ENCODE results near the gene HIC2.
"Not testable (repeated sequence)": the region's sequence is repeated elsewhere in the genome, so short reads cannot be mapped to it uniquely, and the experiment has no call there.

HIC2 gene

DNA sequence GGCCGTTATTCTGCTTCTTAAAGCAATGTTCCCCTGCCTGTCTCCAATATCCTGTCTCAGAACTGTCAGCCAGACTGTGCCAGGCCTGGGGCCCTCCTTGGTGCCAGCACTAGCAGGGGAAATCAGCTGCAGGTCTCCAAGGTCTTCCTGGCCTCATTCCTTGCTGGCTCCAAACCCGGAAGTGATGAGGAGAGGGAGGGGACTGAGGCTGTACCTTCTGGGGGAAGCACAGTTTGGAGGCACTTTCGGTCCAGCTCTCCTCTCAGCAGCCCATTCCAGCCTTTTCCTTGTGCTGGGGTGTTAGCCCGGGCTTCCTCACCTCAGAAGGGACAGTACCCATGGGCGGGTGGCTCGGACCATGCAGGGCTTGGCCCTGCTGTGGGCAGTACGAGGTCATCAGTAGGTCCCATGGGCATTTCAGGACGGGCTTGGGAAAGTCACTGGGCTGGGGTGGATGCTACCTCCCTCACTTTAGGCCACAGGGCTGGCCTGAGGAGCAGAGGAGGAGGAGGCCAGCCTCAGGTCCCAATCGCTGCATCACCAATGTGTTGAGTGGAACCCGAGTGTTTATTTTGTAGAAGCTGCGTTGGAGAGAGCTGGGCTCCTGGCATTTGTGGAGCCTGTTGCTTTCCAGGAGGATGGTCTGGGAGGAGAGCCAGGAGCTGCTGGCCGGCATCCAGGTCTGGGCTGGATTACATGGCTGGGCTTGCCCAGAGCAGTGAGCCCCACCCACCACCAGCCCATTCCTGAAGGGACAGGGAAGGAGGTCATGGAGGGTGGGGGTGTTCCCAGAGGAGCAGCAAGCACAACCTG, 19.0 kb downstream of the HIC2 start:
- not testable (repeated sequence) for DNase-seq

DNA sequence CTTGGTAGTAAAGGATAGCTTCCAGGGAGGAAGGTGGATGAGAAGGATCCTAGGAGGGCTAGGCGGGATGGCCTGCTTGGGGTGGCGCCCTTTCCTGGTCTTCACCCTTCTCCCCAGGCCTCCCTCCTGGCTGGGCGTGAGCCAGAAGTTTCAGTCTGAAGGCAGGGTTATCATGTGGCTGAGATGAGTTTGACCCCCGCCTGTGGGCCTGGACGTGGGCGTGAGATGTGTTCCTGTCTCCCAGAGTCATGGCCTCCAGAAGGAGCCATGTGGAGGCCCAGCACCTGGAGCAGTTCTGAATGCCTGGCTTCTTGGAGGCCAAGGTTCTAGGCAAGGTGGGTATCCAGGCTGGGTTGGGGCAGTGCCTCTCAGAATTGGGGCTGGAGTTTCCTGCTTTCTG, 20.8 kb downstream of the HIC2 start:
- not testable (repeated sequence) for DNase-seq

DNA sequence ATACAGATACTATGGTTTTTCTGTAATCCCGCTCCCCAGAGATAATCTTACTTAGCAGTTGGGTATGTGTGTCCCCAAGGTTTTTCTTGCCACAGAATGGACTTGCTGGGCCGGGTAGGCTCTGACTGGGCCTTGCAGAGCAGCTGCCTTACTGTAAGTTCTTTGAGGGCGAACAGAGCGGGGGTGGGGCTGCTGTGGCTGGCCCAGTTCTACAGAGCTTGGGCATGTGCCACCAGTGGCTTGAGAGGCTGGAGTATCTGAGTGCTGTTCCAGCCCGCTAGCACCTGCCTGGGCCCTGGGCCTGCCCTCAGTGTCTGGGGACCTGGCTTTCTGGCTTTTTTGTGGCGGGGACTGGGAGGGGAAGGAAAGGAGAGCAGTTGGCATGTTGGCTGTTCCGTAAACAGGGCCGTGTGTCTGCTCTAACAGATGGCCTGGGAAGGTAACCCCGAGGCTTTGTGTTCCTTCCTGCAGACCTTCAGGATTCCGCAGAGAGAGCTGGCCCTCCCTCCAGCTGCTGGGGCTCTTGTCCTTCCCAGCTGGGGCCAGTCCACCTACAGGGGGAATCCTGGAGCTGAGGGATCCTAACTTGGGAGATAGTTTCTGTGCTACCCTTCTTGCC, 23.0 kb downstream of the HIC2 start:
- DNase-seq: not testable (repeated sequence)

DNA sequence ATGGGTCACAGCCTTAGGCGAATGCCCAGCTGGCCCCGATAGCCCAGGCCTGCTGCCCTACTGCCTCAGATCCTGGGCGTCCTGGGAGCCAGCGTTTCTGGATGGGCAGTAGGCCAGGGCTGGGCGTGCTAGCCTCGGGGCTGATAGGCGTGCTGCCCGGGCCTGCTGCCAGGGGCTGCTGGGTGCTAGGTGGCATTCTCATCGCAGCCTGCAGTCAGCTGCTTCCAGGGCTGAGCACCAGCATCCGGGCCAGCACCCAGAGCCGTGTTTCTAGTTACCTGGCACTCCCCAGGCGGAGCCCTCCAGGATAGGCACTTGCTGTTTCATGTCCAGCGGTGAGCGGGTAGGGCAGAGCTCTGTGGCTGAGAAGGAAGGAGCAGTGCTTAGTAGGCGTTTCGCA, 23.5 kb downstream of the HIC2 start:
- DNase-seq: not testable (repeated sequence)

- DNase-seq: not testable (repeated sequence)
Measured at GRCh38 chr22:21441170-21441569, 24.0 kb downstream of the HIC2 start.

GRCh38 chr22:21442123-21442522, 25.0 kb downstream of the HIC2 start:
- DNase-seq: not testable (repeated sequence)

DNA sequence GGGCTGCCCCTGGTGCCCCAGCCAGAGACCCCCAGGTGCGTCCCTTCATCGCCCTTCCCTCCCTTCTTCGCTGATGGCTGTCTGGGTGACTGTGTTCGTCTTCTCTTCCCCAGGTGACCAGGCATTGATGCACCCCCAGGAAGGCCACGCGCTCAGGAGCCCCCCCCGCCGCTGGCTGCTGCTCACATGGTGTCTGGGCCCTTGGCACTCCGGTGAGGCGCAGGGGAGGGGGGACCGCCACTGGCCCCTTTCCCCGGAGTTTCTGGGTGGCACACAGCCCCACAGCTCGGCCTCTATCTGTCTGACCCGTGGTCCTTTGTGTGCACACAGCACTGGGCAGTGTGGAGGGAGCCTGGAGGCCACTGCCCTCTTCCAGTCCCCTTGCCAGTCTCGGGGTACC, 25.5 kb downstream of the HIC2 start:
- not testable (repeated sequence) for DNase-seq

GRCh38 chr22:21443057-21443734, 26.0 kb downstream of the HIC2 start:
- DNase-seq: no peak

- DNase-seq: no peak
Measured at GRCh38 chr22:21443735-21444421, 26.7 kb downstream of the HIC2 start.

GRCh38 chr22:21444701-21445436, 27.7 kb downstream of the HIC2 start:
- DNase-seq: no peak

- no peak for DNase-seq
Measured at GRCh38 chr22:21445437-21446127, 28.4 kb downstream of the HIC2 start.

DNA sequence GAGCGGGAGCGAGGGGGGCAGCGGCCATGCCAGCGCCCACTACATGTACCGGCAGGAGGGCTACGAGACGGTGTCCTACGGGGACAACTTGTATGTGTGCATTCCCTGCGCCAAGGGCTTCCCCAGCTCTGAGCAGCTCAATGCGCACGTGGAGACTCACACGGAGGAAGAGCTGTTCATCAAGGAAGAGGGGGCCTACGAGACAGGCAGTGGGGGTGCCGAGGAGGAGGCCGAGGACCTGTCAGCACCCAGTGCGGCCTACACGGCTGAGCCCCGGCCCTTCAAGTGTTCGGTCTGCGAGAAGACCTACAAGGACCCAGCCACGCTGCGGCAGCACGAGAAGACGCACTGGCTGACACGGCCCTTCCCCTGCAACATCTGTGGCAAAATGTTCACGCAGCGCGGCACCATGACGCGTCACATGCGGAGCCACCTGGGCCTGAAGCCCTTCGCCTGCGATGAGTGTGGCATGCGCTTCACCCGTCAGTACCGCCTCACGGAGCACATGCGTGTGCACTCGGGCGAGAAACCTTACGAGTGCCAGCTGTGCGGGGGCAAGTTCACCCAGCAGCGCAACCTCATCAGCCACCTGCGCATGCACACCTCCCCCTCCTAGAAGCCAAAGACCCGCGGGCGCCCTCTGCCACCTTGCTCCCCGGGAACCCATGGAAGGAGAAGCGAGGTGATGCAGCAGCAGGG, 29.1 kb downstream of the HIC2 start:
- no peak for DNase-seq

- no peak for DNase-seq
Measured at GRCh38 chr22:21446827-21447690, 29.9 kb downstream of the HIC2 start.

DNA sequence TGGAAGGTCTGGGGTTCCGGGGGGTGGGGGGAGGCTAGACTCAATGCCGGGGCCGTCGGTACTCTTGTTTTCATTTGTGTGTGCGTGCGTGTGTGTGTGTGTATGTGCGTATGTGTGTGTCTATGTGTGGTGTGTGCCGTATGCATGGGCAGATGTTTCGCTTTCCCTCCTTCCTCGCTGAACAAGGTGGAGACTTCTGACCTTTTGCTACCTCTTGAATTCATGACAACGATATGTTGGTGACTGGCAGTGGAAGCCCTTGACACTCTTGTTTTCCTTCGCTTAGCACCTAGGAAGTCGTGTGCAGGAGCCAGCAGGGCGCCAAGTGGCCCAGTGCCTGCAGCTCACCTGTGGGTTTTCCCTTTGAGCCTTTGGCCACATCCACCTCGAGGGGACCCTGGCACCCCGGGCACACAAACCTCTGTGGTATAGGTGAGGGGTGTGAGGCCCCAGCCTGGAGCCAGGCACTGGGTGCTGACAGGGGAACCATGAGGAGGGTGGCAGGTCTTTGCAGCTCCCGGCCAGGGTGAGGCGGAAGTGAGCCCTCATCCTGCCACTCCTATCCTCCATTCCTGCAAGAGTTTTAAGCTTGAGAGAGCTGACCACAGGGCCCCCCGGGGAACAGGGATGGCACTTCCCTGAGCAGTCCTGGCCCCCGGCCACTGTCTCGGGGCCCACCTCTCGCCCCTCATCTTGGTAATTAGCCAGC, 30.7 kb downstream of the HIC2 start:
- DNase-seq: no peak

DNA sequence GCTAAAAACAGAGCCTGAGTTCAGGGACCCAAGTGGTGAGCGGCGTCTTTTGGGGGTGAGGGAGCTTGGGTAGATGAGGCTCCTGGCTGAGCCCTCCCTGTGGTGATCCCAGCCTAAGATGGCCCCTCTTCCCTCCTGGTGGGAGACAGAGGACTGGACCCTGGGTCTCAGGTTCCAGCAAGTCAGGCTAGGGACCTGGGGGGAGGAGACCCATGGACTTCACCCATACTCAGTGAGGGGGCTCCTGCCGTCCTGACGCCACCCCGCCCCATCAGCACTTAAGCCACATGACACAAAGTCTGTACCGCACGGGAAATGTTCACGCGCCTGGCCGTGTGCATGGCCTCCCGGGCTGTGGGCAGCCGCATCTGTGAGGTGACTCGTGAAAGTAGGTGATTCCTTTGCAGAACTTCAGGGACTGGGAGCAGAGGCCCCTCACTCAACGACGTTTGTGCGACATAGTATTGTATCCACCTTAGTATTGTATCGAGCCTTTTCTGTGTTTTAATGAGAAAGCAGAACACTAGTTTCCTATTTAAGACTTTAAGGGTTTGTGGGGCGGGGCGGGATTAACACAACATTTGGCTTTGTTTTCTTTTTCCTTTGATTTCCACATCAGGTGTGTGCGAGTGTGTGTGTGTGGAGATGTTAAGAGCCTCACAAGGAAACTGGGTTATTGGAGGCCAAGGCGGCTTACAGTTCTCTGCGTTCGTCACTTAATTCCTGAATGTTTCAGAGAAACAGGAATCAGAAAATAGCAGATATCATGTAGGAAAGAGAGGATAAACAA, 31.7 kb downstream of the HIC2 start:
- no peak for DNase-seq

DNA sequence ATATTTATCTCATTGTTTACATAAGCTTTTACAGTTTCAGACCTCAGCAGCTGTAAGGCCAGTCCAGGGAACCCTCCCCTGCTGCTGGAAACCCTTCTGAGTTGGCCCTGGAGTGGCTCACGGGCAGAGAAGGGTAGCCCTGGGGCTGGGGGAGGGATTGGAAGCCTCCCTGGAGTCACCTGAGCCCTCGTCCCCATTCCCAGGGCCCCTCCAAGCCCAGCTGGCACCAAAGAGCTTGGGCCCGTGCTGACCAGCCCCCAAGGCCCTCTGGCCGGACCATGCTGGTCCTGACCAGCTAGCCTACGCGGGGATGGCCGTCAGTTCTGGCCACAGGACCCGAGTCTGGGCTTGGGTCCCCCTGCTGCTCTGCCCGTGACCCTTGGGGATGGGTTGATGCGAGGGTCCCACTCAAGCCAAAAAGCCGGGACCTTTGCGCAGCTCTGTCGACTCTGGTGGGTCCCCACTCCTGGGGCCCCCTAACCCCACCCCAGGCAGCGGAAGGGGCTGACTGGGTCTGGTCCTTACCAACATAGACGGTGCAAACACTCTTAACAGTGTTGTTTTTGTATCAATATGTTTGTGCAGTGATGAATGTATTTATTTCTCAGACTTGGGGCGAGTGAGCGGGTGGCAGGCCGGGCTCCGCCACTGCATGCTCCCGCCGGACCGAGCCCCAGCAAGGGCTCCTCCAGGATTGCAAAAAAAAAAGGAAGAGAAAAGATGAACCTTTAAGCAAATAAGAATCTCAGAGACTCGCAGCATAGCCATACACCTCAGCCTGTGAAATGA, 32.6 kb downstream of the HIC2 start:
- no peak for DNase-seq

DNA sequence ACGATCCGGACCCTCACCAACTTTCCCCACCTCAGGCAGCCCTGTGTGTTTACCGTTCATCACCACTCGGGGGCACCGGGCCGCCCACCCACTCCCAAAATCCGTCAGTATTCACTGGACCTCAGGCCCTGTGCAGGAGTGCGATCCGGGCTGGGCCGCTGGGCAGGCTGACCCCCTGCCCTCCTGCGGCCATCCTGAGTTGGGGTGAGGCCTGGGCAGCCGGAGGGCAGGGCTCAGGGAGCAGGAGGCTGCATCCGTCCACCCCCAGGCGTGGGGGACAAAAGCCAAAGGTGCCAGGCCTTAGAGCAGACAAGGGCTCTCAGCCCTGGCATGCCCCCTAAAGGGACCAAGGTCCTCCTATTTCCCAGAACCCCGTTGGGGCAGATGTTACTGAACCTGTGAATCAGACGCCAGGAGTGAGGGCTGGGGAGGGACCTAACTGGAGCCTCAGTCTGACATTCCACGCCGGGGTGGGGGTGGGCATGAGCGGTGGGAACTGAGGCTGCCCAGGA, 33.2 kb downstream of the HIC2 start:
- DNase-seq: no peak
